Midbrain (tissue), 1 donor: Measurements from ENCODE around the gene SLC30A1.
A peak's percentile ranks its signal among the peaks of the same experiment; 100 is the strongest.

Source experiments
- DNase-seq: peaks from one replicate; lab custom pipeline; 2025; lab: John Stamatoyannopoulos, UW

The SLC30A1 gene

DNA sequence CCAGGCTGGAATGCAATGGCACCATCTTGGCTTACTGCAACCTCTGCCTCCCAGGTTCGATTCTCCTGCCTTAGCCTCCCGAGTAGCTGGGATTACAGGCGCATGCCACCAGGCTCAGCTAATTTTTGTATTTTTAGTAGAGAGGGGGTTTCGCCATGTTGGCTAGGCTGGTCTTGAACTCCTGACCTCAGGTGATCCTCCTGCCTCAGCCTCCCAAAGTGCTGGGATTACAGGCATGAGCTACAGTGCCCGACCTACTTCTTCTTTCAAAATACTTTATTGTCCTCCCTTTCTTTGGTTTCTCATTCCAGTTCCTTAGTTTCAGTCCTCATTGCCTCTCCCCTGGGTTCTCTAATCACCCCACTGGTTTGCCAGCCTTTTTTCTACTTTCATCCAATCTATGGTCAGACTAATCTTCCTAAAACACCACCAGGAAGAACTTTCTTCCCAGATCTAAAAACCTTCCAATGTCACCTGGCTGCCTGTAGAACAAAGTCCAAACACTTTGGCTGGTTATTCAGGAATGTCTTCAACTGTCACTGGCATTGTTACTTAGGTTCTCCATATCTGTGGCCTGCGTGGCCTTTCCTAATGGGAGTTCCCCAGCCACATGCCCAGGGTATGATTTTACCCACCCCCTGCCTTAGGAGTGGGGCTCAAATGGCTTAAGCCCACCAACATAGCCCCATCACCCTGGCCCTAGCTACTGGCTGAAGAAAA lies 29.0 kb upstream of the SLC30A1 start:
- DNase-seq: no peak

DNA sequence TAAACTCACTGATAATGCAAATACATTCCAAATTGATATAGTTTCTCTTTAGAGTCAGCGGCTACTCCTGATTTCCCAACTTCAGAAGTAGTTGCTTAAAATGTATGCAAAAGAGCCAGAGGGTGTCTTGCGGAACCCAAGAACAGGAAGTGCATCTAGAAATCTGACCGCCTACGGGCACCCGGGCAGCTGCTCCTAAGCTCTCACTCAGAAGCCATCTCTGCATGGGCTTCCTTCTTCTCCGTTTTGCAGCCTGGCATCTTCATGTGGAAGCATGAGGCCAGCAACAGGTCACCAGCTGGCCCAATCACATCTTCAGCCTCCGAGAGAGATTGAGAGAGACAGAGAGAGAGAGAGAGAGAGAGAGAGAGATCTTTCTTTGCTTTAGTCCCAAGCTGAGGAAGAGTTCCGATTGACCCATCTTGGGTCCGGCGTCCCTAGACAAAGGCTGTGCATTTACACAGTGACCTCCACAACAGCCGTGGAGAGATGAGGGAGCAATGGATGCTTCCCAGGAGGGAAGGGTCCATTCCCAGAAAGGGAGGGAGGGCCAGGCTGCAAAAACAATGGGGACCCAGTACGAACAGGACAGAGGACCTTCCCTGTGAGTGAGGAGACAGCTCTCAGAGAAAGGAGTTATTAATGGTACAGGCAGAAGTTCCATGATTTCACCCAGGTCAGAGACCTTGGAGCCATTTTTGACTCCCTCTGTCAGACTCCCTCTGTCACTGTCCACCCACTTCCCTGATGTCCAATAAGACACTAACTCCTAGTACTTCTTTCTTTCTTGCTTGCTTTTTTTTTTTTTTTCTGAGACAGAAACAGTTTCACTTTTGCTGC lies 28.2 kb upstream of the SLC30A1 start:
- peak; percentile 16 for DNase-seq

DNA sequence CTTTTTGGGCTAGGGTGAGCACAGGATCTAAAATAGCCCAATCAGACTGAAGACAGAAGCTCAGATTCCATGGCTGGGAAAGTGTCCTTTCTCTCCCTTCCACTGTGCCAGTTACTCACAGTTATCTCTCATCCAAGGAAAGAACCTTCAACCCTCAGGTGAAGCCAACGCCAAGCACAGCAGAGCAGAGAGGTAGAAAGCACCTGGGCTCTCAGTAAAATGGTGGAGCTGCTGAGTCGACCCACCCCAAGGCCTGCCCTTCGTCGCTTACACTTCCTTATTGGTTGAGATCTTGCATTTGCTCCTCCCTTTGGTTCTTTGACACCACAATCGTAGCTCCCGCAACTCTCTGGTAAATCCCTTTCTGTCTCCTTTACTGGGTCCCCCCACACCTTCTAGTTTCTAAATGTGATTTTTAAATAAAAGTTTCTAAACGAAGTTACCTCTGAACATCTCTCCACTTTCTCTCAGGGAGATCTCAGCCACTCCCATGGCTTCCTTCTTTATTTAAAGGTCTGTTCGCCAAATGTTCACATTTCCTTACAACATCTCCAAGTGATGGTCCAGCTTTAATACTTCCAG lies 27.5 kb upstream of the SLC30A1 start:
- no peak for DNase-seq

DNA sequence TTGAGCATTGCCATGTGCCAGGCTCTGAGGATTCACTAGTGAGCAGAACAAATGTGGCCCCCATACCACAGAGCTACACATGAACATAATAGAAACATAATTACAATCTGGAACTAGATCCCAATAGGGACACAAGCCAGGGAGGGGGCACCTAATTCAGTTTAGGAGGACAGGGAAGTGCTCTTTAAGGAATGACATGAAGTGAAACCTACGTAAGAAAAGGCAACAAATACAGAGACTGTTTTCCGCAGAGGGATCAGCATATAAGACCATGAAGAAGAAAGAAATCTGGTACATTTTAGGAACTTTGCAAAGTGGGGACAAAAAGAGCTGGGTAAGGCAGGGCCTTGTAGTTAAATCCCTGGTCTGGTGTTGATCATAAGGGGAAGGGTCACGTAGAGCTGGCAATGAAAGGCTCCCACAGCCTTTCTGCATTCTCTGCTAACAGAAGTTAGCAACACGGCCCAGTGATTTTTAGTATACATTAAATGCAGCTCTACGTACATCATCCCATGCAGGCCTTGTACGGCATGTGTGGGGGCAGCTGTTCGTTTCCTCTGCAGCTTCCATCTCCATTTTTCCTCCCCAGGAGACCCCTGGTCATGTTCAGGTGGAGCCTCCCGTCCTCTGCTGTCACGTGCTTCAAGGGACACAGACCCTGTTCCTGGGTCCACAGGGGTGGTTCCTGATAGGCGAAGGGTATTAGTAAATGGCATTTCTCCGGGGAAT lies 26.8 kb upstream of the SLC30A1 start:
- no peak for DNase-seq

DNA sequence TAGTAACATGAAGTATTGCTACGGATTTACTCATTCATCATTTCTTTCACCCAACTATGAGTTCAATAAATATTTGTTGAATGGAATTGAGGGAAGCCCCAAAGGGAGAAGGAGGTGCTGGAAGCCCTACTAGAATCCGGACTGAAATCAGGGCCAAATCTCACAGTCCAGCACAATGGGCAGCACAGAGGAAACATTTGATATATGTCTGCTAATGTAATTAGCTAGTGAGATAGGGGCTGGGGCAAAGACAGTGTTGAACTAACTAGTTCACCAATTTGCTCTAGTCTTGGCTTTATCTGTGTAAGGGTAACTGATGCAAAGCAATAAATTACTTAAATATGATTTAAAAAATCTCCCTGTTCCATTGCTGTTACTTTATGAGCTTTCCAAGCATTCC lies 26.1 kb upstream of the SLC30A1 start:
- DNase-seq: no peak

DNA sequence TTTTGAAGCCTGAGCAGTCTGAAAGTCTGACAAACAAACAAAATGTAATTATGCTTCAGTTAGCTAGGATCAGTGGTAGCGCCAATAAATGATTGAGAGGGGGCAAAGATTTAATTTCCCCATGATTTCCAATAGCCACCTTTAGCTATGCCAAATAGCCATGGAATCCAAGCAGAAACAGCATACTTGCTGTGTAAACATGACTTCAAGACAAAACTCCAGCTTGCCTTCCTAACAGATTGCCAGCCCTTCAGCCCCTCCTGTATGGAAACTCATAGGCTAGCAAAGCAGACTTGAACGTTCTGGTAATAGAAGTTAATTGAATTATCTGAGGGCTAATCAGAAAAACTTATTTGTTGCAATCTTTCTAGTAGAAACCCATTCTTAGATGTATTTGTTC lies 25.6 kb upstream of the SLC30A1 start:
- no peak for DNase-seq

DNA sequence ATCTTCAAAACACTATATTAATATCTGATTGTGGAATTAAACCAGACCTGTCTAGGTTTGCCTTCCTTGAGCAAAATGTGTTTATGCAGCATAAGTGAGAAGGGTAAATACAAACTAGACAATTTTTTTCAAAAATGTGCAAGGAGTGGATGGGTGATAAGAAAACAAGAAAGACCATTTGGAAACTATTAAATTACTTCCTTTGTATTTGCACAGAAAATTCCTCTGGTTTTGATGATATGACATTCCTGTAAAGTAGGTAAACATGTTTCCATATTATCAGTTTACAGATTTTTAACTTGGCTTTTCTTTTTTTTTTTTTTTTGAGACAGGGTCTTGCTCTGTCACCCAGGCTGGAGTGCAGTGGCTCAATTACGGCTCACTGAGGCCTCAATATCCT lies 24.8 kb upstream of the SLC30A1 start:
- no peak for DNase-seq

DNA sequence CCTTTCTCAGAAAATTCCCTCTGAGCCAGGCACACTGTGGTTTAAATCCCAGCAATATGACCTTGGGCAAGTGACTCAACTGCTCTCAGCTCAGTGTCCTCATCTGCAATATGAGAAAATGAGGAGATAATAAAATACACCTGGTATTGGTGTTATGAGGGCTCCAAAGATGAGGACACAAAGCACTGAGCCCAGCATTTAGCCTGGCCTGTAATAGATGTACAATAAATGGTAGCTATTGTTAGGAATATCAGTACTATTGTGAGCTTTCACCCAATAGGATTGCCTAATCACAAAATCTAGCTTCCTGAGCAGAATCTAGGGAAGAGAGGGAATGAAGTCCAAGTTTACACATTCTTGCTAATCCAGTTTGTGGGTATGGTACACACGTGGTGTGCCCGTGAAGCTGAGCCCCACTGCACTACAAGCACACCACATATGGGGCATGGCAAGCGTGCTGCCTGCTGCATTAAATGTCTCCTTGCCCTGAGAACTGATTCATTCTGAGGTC lies 24.3 kb upstream of the SLC30A1 start:
- DNase-seq: no peak

DNA sequence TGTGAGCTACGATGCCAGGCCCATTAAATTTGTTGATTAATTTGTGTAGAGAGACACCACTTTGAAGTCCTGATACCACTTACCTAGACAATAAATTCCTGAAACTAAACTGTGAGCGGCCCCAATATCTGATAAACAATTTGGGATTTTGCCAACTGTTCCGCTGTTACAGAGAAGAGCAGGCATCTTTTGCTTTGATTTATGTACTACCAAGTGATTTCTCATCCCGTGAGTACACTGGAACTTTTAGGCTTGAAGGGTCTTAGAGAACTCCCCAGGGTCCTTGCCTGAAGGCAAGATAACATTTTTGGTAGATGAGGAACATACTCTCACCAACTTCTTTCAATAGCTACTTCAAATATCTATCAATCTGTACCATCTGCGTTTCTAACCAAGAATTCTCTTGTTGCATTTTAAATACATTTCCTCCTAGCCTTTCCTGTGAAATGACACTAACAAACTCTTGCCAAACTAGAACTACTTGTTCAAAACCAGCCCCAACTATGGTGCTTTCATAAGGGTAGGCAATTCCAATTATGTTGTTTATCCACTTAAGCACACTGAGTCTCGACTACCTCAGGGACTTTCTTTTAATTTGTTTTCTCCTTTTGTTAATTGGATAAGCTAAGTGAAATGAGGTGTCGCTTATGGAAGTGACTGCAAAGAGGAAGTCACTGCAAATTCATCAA lies 23.2 kb upstream of the SLC30A1 start:
- DNase-seq: no peak

DNA sequence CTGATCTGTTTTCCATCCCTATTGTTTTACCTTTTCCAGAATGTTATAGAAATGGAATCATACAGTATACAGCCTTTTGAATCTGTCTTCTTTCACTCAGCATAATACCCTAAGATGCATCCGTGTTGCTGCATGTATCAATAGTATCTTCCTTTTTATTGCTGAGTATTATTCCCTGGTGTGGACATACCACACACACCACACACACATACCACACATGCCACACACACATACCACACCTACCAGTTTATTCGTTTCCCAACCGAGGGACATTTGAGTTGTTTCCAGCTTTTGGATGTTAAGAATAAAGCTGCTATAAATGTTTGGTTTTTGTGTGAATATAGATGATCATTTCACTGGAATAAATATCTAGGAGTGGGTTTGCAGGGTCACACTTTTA lies 22.2 kb upstream of the SLC30A1 start:
- no peak for DNase-seq

DNA sequence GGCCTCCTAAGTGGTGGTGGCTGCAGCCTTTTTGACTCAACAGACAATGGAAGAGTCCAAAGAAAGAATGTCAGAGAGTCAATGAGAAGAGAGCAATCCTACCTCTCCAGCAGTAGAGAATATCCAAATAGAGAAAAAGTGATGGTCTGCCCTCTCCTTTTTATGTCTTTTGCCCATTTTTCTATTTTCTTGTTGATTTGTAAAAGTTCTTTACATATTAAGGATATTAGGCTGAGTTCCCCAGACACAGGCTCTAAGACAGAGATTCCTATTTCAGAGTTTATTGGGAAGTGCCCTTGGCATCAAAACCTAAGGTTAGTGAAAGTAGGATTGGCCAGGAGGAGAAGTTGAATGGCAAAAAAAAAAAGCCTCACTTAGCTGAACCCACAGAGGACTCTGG lies 20.3 kb upstream of the SLC30A1 start:
- no peak for DNase-seq

DNA sequence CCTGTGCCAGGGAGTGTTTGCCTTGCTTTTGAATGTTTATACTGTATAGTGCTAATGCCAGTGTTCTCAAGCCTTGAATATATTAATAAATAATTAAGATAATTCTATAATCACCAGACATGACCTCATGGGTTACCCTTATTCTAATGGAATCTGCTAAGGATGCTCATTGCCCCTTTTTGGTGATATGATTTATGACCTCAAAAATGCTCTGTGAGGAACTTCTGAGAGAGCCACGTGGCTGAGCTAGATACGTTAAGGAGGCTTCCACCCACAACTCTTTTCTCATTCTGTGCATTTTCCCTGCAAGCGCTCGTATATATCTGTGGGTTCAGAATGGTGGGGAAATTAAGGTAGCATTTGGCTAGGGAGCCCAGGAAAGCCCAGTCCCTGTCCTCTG lies 19.6 kb upstream of the SLC30A1 start:
- DNase-seq: no peak

DNA sequence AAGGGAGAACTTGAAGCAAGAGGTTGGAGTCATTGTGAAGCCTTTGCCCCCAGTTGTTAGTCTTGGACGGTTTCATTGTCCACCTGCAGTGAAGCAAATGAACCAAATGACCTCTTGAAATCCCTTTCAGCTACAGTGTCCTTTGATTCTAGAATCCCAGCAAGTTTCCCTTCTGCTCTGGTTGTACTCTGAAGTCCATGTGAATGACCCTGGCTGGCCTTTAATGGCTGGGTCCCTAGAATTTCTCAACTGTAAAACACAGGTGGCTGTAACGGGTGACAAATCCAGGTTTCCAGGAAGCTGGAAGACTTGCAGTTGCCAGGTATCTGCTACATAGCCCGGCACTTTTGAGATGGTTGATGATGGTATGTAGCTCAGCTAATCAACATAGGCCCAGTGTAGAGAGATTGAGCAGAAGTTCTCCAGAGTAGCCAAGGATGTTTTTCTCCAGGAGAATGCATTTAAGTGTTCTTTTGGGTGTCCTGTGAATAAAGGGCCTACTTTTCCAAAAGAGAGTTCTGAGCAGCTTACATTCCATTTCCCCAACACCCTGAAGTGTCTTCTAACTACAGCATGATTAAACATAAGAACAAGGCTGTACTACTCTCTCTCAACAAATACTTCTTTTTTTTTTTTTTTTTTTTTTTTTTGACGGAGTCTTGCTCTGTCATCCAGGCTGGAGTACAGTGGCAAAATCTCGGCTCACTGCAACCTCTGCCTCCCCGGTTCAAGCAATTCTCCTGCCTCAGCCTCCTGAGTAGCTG lies 17.6 kb upstream of the SLC30A1 start:
- no peak for DNase-seq

DNA sequence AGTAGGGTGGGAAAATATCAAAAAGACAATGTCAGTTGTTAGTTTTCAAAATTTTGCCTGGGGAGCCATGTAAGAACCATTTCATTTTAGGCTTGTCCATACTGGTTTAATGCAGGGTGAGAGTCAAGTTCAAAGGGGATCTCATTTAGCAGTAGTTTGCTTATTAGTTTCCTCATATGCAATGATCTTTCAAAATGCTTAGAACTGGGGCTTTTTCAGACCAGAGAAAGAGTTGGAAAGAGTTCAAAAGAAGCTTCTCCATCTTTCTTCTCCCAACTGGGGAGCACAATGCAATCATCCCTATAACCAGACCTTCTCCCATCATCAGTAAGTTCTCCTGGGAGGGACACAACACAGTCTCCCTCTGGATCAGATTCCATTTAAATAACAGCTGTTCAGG lies 16.5 kb upstream of the SLC30A1 start:
- DNase-seq: no peak

DNA sequence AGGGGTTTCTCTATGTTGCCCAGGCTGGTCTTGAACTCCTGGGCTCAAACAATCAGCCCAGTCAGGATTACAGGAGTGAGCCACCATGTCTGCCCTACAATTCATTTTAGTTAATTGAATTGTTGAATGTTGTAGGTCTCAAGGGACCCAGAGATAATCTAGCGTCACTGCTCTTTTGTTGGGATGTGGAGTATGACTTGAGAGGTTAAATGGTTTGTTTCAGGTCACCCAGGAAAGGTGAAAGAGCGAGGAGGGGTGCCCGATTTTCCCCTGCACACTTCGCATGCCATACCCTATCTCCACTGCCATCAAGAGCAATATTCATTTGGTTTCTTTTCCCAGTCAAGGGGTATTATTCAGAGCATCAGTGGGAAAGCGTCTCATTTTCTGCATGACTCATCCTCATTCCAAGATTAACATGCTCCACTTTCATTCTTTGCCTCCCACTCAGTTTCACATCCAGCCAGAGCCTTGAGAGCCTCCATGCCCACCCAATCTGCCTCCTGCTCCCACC lies 13.1 kb upstream of the SLC30A1 start:
- DNase-seq: no peak

DNA sequence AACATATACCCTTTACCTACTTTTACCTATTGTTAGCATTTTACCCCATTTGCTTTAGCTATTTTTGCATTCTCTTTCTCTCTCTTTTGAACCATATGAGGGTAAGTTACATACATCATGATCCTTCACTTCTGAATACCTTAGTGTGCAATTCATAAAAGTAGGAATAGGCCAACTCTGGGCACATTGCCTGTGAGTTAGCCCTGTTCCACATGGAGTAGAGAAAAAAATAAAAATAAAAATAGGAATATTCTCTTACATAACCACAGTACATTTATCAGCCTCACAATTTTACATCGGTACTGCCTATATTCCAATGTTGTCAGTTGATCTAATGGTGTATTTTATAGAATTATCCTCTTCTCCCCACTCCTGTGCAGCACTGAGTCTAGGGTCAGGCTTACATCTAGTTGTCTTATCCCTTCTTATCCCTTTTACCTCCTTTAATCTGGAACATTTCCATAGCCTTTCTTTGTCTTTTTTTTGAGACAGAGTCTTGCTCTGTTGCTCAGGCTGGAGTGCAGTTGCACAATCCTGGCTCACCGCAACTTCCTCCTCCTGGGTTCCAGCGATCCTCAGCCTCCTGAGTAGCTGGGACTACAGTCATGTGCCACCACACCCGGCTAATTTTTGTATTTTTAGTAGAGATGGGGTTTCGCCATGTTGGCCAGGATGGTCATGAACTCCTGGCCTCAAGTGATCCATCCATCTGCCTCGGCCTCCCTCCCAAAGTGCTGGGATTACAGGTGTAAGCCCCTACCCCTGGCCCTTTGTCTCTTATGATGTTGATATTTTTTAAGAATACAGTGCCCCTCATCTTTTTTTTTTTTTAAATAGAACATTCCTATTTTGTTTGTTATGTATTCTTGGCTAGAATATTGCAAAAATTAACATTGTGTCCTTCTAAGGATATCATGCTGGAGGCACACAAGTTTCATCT lies 11.1 kb upstream of the SLC30A1 start:
- peak; percentile 25 for DNase-seq

DNA sequence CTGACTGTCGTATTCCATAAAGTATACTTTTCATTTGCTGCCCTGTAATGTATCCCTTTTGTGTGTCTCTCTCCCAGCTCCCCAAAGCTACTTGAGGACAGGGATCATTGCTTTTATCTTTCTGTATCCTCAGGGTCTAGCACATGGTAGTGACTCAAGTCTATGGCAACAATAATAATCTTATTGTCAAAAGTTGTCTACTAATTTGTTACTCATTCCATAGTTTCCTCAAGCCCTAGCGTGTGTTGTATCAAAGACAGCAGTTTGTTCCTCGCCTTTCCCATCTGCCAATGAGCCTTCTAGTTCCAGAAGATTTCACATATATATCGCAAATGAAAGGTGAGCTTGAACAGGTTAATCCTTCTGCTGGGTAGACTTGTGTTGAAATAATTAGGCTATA lies 9.8 kb upstream of the SLC30A1 start:
- DNase-seq: no peak

DNA sequence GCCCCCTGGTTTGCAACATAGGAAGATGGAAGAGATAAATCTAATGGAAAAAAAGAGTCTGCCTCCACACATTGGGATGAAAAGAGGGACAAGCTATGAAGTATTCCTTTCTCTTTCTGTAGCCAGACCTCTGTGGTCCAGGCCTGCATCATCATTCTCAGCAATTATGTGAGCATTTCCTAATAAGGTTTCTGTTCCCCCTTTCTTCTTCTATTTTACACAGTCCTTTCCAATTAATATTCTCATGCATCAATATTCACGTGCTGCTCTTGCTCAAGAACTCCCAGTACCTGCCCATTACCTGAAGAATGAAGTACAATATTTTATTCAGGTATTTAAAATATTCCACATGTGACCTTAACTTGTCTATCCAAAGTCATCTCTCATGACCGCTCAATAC lies 8.2 kb upstream of the SLC30A1 start:
- no peak for DNase-seq

DNA sequence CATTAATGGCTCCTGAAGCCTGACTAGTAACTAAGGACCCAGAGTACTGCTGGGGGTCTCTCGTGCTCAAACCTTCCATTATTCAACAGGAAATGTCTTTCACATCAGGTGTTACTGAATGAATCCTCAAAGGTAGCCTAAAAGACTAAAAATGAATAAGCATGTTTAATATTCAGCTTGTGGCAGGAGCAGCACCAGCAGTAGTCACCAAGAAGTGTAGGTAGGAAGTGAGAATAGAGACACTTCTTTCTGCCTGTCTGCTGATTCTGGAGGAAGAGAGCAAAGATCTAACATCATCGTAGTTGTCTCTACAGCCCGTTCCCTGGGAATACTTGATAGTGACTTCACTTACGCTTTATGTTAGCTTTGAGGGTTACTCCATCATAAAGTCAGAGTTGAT lies 7.6 kb upstream of the SLC30A1 start:
- no peak for DNase-seq
